Ishikawa (cell line): ENCODE data around the gene VWA3A.

Experiments used
- CREB1 ChIP-seq: IDR thresholded peaks from 2 replicates; pipeline ENCODE4 v1.6.1; 2012; ENCODE audit warnings: low read depth
- EP300 ChIP-seq: IDR thresholded peaks from 2 replicates; pipeline ENCODE4 v1.6.1; 2012; ENCODE audit warnings: borderline replicate concordance
- TAF1 ChIP-seq: IDR thresholded peaks from 2 replicates; pipeline ENCODE4 v1.6.1; 2012; ENCODE audit warnings: low read depth, mild to moderate bottlenecking
- ZBTB7A ChIP-seq: IDR thresholded peaks from 2 replicates; pipeline ENCODE4 v1.6.1; 2012; ENCODE audit warnings: low read depth
- TF ChIP-seq, protein P1 (sequence below): IDR thresholded peaks from 2 replicates; pipeline ENCODE4 v1.6.1; 2012; ENCODE audit warnings: low read depth, mild to moderate bottlenecking
- TF ChIP-seq, protein P2 (sequence below): IDR thresholded peaks from 2 replicates; pipeline ENCODE4 v1.6.1; 2012

DNA sequence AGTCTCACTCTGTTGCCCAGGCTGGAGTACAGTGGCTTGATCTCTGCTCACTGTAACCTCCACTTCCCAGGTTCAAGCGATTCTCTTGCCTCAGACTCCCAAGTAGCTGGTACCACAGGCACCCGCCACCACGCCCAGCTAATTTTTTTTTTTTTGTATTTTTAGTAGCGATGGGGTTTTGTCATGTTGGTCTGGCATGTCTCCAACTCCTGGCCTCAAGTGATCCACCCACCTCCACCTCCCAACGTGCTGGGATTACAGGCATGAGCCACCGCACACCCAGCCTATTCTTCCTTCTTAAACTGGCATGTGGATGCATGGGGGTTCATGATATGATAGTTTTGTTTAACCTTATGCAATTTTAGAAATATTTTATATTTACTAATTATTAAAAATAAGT is 39.4 kb upstream of the VWA3A start:
- TF ChIP-seq, protein P1, sequence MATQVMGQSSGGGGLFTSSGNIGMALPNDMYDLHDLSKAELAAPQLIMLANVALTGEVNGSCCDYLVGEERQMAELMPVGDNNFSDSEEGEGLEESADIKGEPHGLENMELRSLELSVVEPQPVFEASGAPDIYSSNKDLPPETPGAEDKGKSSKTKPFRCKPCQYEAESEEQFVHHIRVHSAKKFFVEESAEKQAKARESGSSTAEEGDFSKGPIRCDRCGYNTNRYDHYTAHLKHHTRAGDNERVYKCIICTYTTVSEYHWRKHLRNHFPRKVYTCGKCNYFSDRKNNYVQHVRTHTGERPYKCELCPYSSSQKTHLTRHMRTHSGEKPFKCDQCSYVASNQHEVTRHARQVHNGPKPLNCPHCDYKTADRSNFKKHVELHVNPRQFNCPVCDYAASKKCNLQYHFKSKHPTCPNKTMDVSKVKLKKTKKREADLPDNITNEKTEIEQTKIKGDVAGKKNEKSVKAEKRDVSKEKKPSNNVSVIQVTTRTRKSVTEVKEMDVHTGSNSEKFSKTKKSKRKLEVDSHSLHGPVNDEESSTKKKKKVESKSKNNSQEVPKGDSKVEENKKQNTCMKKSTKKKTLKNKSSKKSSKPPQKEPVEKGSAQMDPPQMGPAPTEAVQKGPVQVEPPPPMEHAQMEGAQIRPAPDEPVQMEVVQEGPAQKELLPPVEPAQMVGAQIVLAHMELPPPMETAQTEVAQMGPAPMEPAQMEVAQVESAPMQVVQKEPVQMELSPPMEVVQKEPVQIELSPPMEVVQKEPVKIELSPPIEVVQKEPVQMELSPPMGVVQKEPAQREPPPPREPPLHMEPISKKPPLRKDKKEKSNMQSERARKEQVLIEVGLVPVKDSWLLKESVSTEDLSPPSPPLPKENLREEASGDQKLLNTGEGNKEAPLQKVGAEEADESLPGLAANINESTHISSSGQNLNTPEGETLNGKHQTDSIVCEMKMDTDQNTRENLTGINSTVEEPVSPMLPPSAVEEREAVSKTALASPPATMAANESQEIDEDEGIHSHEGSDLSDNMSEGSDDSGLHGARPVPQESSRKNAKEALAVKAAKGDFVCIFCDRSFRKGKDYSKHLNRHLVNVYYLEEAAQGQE = no peak
- TF ChIP-seq, protein P2, sequence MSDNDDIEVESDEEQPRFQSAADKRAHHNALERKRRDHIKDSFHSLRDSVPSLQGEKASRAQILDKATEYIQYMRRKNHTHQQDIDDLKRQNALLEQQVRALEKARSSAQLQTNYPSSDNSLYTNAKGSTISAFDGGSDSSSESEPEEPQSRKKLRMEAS = no peak
- TF ChIP-seq ZBTB7A (no peak), TAF1 (no peak), EP300 (no peak), CREB1 (no peak)
